Measurements from ENCODE around the gene PLCH1. TPM values are rescaled to one million over a fixed set of nuclear protein-coding genes. Genes with fewer than 3 reads are reported as not detected.

The PLCH1 gene
- total and polyA plus RNA-seq, 2 of the 13 experiments (the other 11 are each of a cell fraction or from before 2014, with no cell fraction given), result 2.0 to 3.0 TPM

DNA sequence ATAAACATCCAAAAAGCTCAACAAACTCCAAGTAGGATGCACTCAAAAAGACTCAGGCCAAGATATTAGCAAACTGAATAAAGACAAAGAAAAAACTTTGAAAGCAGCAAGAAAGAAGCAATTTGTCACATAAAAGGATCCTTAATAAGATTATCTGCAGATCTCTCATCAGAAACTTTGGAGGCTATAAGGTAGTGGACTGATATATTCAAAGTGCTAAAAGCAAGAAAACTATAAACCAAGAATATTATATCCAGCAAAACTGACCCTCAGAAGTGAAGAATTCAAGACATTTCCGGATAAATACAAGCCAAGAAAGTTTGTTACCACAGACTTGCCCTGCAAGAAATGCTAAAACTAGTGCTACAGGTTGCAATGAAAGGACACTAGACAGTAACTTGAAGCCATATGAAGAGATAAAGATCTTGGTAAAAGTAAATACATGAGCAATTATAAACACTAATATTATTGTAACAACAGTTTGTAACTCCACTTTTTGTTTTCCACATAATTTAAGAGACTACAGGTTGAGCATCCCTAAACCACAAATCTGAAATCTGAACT, 37.6 kb upstream of the PLCH1 start:
- WGBS (ENCODE audit: low lambda C conversion rate), result 100% methylated on average over 1 of the region's 1 CpG
- Histone ChIP-seq H3K36me3 (replicated peaks in 1 of 2; ENCODE audit: control insufficient read depth in 1 of 2, insufficient read depth in 2 of 2, low read length in 2 of 2) (peaks cover 0 to 12% of the 10 kb centered on the region in 2 experiments; a peak in 1 of 5 replicates), H3K9ac (ENCODE audit: insufficient read depth, low read depth, low read length) (no peak overlapping the region), H4K20me1 (ENCODE audit: insufficient read depth, low read length) (no peaks in the 10 kb centered on the region; the same call in 1 of the 2 replicates), H3K4me2 (ENCODE audit: low read depth, low read length) (no peak overlapping the region), H3K9me3 (ENCODE audit: low read length) (no peaks in the 10 kb centered on the region), H3K27me3 (ENCODE audit: control insufficient read depth in 1 of 2, insufficient read depth in 2 of 2, low read length in 2 of 2) (no peaks in the 10 kb centered on the region), H3K27ac (ENCODE audit: extremely low read length, insufficient read depth, low read length) (no peak overlapping the region), H3K79me2 (ENCODE audit: insufficient read depth, low read length) (no peaks in the 10 kb centered on the region), H3K4me1 (ENCODE audit: insufficient read depth, low read length) (no peaks in the 10 kb centered on the region), H3K4me3 (replicated peaks in 1 of 3; ENCODE audit: insufficient read depth in 1 of 3, low read depth in 2 of 3, low read length in 3 of 3) (no peak overlapping the region), H2AFZ (ENCODE audit: low read length) (no peak overlapping the region)
- DNase-seq (ENCODE audit: low spot score) (no peak), ATAC-seq (no peak), FAIRE-seq (no peak)
- BruUV-seq (replicated peaks), result no TSS peak
- in situ Hi-C loops (cut with HindIII; ENCODE audit: extremely low pct_ligation_motif_present, low pct_unique_long_range_greater_than_20kb), result no loop called here
- intact Hi-C loops (cut with micrococcal nuclease; ENCODE audit: unreplicated experiment), result no loop called here
- POLR2A ChIA-PET, result no interaction called here
- CTCF ChIA-PET (ENCODE audit: low intra/inter-chr PET ratio, low total read pairs), result no interaction called here
- no peak for TF ChIP-seq GPN1 (CRISPR knock-in tag; IDR thresholded peaks at IDR 0.05; ENCODE audit: borderline replicate concordance)
- no peak for TF ChIP-seq ZSCAN21 (CRISPR knock-in tag; IDR thresholded peaks at IDR 0.05; ENCODE audit: borderline replicate concordance)
- no peak for TF ChIP-seq SRF (IDR thresholded peaks at IDR 0.05; ENCODE audit: low read depth, low read length)
- no peak for TF ChIP-seq ZNF142 (CRISPR knock-in tag; IDR thresholded peaks at IDR 0.05)
- TF ChIP-seq TEAD2 (CRISPR knock-in tag; IDR thresholded peaks at IDR 0.05), result no peak
- no peak for TF ChIP-seq ZIK1 (CRISPR knock-in tag; IDR thresholded peaks at IDR 0.05; ENCODE audit: borderline replicate concordance, low read depth)
- no peak for TF ChIP-seq PAXIP1 (CRISPR knock-in tag; conservative IDR thresholded peaks at IDR 0.05)
- TF ChIP-seq JDP2 (CRISPR knock-in tag; IDR thresholded peaks at IDR 0.05; ENCODE audit: borderline replicate concordance), result no peak
- no peak for TF ChIP-seq TAF1 (CRISPR knock-in tag; IDR thresholded peaks at IDR 0.05)
- no peak for TF ChIP-seq ZNF512 (CRISPR knock-in tag; IDR thresholded peaks at IDR 0.05)
- no peak for TF ChIP-seq RBAK (CRISPR knock-in tag; IDR thresholded peaks at IDR 0.05)
- no peak for TF ChIP-seq ZMAT5 (CRISPR knock-in tag; IDR thresholded peaks at IDR 0.05; ENCODE audit: borderline replicate concordance, low read depth)

Measured in HepG2 (cell line).